Neural progenitor cell (in vitro differentiated cells): ENCODE data around the gene NHLRC4. TPM values are rescaled to one million over a fixed set of nuclear protein-coding genes. Genes with fewer than 3 reads are reported as not detected.

Experiments
- DNase-seq: peaks from one replicate; pipeline ENCODE4 v3.0.0-alpha.2; 2016; ENCODE audit warnings: low spot score
- H2AFZ ChIP-seq: fragments of 200-600 bp; sonication (generic); replicated peaks from 2 replicates; pipeline ENCODE4 v1.6.1; 2016; ENCODE audit warnings: antibody characterized with exemption
- H3F3A ChIP-seq: fragments of 200-600 bp; sonication (generic); 2 replicates; pipeline ENCODE4 v1.6.1; 2016; ENCODE audit warnings: antibody characterized with exemption, low read depth
- H3K27ac ChIP-seq: fragments of 200-600 bp; sonication (generic); 2 replicates; pipeline ENCODE4 v1.5.1; 2016; ENCODE audit warnings: mild to moderate bottlenecking
- H3K27me3 ChIP-seq: fragments of 200-600 bp; sonication (generic); 2 replicates; pipeline ENCODE4 v1.6.1; 2016; ENCODE audit warnings: mild to moderate bottlenecking, moderate library complexity
- H3K36me3 ChIP-seq: fragments of 200-600 bp; sonication (generic); 2 replicates; pipeline ENCODE4 v1.5.1; 2016
- H3K4me1 ChIP-seq: fragments of 200-600 bp; sonication (generic); 2 replicates; pipeline ENCODE4 v1.6.1; 2016; ENCODE audit warnings: mixed run types
- H3K4me2 ChIP-seq: fragments of 200-600 bp; sonication (generic); 2 replicates; pipeline ENCODE4 v1.6.1; 2016
- H3K4me3 ChIP-seq: fragments of 200-600 bp; sonication (generic); 2 replicates; pipeline ENCODE4 v1.5.1; 2016
- H3K79me2 ChIP-seq: fragments of 200-600 bp; sonication (generic); 2 replicates; pipeline ENCODE4 v1.6.1; 2016; ENCODE audit warnings: low read depth
- H3K9ac ChIP-seq: fragments of 200-600 bp; sonication (generic); 2 replicates; pipeline ENCODE4 v1.6.1; 2016
- H3K9me3 ChIP-seq: fragments of 200-600 bp; sonication (generic); 2 replicates; pipeline ENCODE4 v1.5.1; 2016; ENCODE audit warnings: low read depth
- H4K20me1 ChIP-seq: fragments of 200-600 bp; sonication (generic); 2 replicates; pipeline ENCODE4 v1.6.1; 2016; ENCODE audit warnings: low read depth
- H3K27ac Mint-ChIP-seq: 3 replicates; pipeline ENCODE4 v1.8.0; 2021; ENCODE audit warnings: mixed read lengths
- H3K27me3 Mint-ChIP-seq: 2 replicates; pipeline ENCODE4 v1.8.0; 2022; ENCODE audit warnings: low read depth, mild to moderate bottlenecking, inconsistent platforms, moderate library complexity, mixed read lengths; ENCODE audit not compliant: insufficient read depth
- H3K36me3 Mint-ChIP-seq: 3 replicates; pipeline ENCODE4 v1.8.0; 2021; ENCODE audit warnings: mixed read lengths
- H3K4me1 Mint-ChIP-seq: 3 replicates; pipeline ENCODE4 v1.8.0; 2021; ENCODE audit warnings: mixed read lengths
- H3K4me3 Mint-ChIP-seq: 3 replicates; pipeline ENCODE4 v1.8.0; 2021; ENCODE audit warnings: mild to moderate bottlenecking, moderate library complexity, mixed read lengths
- H3K9me3 Mint-ChIP-seq: 3 replicates; pipeline ENCODE4 v1.8.0; 2020; ENCODE audit warnings: mixed read lengths
- CTCF ChIP-seq: fragments of 200-600 bp; sonication (generic); IDR thresholded peaks from 2 replicates; pipeline ENCODE4 v1.5.1; 2017; ENCODE audit warnings: antibody characterized with exemption, mild to moderate bottlenecking
- EZH2 ChIP-seq: fragments of 200-600 bp; sonication (generic); IDR thresholded peaks from 2 replicates; pipeline ENCODE4 v1.6.1; 2017; ENCODE audit warnings: antibody characterized with exemption, mild to moderate bottlenecking, moderate library complexity
- EZH2phosphoT487 ChIP-seq: fragments of 200-600 bp; sonication (generic); IDR thresholded peaks from 2 replicates; pipeline ENCODE4 v1.6.1; 2017; ENCODE audit warnings: antibody characterized with exemption
- total RNA-seq: library from RNA; depleted of rRNA; stranded (reverse); fragments of >200 nt; gene quantifications from 2 replicates; pipeline ENCODE4 v1.2.3, GENCODE V29; 2015; ENCODE audit warnings: low replicate concordance

The NHLRC4 gene
- total RNA-seq, 1 donor from 2014 or later, result not detected

- H3F3A ChIP-seq, result no peaks in the 10 kb centered on the region
- H3K36me3 ChIP-seq, result no peaks in the 10 kb centered on the region
- no peaks in the 10 kb centered on the region for H3K9me3 Mint-ChIP-seq
Observed at GRCh38 chr16:546909-547770, 19.7 kb upstream of the NHLRC4 start.

DNA sequence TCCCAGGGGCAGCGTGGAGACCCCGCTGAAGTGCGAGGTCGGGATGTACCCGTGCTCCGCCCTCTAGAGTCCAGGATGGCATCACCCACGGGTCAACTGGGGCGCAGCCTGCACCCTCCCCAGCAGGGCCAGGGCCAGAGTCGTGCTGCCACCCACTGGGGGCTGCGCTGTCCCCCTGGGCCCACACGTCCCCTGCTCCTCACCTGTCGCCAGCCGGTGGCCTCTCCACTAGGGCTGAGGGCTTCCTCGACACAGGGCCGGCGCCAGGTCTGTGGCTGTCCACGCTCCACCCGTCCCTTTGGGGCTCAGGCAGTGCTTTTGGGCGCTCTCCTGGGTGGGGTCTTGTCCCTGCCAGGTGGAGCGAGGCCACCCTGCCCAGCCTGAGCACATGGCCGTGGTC is 18.2 kb upstream of the NHLRC4 start:
- no peak for TF ChIP-seq EZH2
- no peak for TF ChIP-seq CTCF
- no peak for TF ChIP-seq EZH2phosphoT487
- H3K79me2 ChIP-seq, result no peaks in the 10 kb centered on the region
- no peak overlapping the region for H3K9ac ChIP-seq
- Mint-ChIP-seq H3K27me3 (peaks cover 2% of the 10 kb centered on the region), H3K4me1 (no peaks in the 10 kb centered on the region), H3K9me3 (no peaks in the 10 kb centered on the region), H3K4me3 (no peak overlapping the region), H3K27ac (no peak overlapping the region), H3K36me3 (no peaks in the 10 kb centered on the region)
- no peaks in the 10 kb centered on the region for H3F3A ChIP-seq
- no peaks in the 10 kb centered on the region for H3K27me3 ChIP-seq
- peaks cover 11% of the 10 kb centered on the region for H4K20me1 ChIP-seq
- no peaks in the 10 kb centered on the region for H3K9me3 ChIP-seq
- H3K4me2 ChIP-seq, result no peak overlapping the region
- DNase-seq, result no peak
- no peak overlapping the region for H3K4me3 ChIP-seq
- H3K4me1 ChIP-seq, result no peaks in the 10 kb centered on the region
- no peak overlapping the region for H3K27ac ChIP-seq
- H2AFZ ChIP-seq, result no peak overlapping the region
- no peaks in the 10 kb centered on the region for H3K36me3 ChIP-seq

More at GRCh38 chr16:546909-547770, 19.7 kb upstream of the NHLRC4 start:
- peaks cover 11% of the 10 kb centered on the region for H4K20me1 ChIP-seq
- peak; percentile 66 for TF ChIP-seq CTCF
- TF ChIP-seq EZH2phosphoT487, result no peak
- no peak overlapping the region for H3K4me3 Mint-ChIP-seq
- H3K79me2 ChIP-seq, result no peaks in the 10 kb centered on the region
- H3K27ac Mint-ChIP-seq, result no peak overlapping the region
- no peaks in the 10 kb centered on the region for H3K4me1 ChIP-seq
- H3K27me3 Mint-ChIP-seq, result peaks cover 4% of the 10 kb centered on the region
- no peak overlapping the region for H3K9ac ChIP-seq
- no peaks in the 10 kb centered on the region for H3K9me3 ChIP-seq
- H3K36me3 Mint-ChIP-seq, result peaks cover 3% of the 10 kb centered on the region
- no peak overlapping the region for H3K27ac ChIP-seq
- peak overlapping the region; percentile 22 for H3K4me2 ChIP-seq
- H2AFZ ChIP-seq, result no peak overlapping the region
- no peak overlapping the region for H3K4me3 ChIP-seq
- peak; percentile 82 for DNase-seq
- no peaks in the 10 kb centered on the region for H3K4me1 Mint-ChIP-seq
- no peaks in the 10 kb centered on the region for H3K27me3 ChIP-seq

DNA sequence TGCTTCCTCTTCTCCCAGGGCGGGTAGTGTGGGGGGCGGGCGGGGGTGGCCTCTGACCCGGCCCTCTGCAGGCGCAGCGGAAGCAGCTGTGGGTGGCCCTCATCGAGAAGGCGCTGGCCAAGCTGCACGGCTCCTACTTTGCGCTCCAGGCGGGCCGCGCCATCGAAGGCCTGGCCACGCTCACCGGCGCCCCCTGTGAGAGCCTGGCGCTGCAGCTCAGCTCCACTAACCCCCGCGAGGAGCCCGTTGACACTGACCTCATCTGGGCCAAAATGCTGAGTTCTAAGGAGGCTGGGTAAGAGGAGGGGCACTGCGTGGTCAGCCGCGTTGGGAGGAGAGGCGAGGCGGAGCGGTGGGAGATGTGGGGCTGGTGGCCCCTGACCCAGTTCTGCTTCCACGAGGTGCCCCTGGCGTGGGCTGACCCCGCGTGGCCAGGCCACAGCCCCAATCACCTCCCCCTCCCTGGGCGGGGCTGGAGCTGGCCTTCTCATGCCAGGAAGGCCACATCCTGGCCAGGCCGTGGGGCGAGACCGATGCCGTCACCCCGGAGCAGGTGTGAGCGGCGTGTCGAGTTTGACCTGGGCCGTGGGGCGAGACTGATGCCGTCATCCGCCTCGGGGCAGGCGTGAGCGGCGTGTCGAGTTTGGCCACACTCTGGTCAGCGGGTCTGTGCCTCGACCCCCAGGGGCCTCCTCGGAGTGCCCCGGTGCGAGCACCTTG is 17.1 kb upstream of the NHLRC4 start:
- peaks cover 4% of the 10 kb centered on the region for H3F3A ChIP-seq
- Mint-ChIP-seq H3K27me3 (peaks cover 2% of the 10 kb centered on the region), H3K36me3 (no peaks in the 10 kb centered on the region), H3K27ac (no peak overlapping the region), H3K4me1 (peaks cover 3% of the 10 kb centered on the region), H3K9me3 (no peaks in the 10 kb centered on the region), H3K4me3 (no peak overlapping the region)
- peak; percentile 33 for DNase-seq
- no peaks in the 10 kb centered on the region for H3K27me3 ChIP-seq
- H3K79me2 ChIP-seq, result no peaks in the 10 kb centered on the region
- no peak overlapping the region for H3K4me2 ChIP-seq
- no peak overlapping the region for H3K4me3 ChIP-seq
- H3K9ac ChIP-seq, result no peak overlapping the region
- H4K20me1 ChIP-seq, result peaks cover 11% of the 10 kb centered on the region
- H3K9me3 ChIP-seq, result no peaks in the 10 kb centered on the region
- no peak overlapping the region for H3K27ac ChIP-seq
- H3K4me1 ChIP-seq, result no peaks in the 10 kb centered on the region
- TF ChIP-seq EZH2phosphoT487, result no peak
- peak; percentile 21 for TF ChIP-seq CTCF
- no peak for TF ChIP-seq EZH2
- H2AFZ ChIP-seq, result no peak overlapping the region
- H3K36me3 ChIP-seq, result no peaks in the 10 kb centered on the region
